Endothelial cell (in vitro differentiated cells): Measurements from ENCODE around the gene UBASH3A. TPM values are rescaled to one million over a fixed set of nuclear protein-coding genes. Genes with fewer than 3 reads are reported as not detected.

Experiments used
- DNase-seq: peaks from one replicate; pipeline ENCODE4 v3.0.0; 2021; ENCODE audit warnings: low spot score
- H3K27ac Mint-ChIP-seq: one replicate; pipeline ENCODE4 v1.8.0; 2021; ENCODE audit warnings: mixed read lengths, inconsistent platforms; ENCODE audit not compliant: unreplicated experiment
- H3K27me3 Mint-ChIP-seq: one replicate; pipeline ENCODE4 v1.8.0; 2021; ENCODE audit warnings: mild to moderate bottlenecking, moderate library complexity, mixed read lengths, inconsistent platforms; ENCODE audit not compliant: unreplicated experiment
- H3K36me3 Mint-ChIP-seq: one replicate; pipeline ENCODE4 v1.8.0; 2021; ENCODE audit warnings: mild to moderate bottlenecking, low read depth, mixed read lengths, inconsistent platforms; ENCODE audit not compliant: unreplicated experiment
- H3K4me1 Mint-ChIP-seq: one replicate; pipeline ENCODE4 v1.8.0; 2021; ENCODE audit warnings: mild to moderate bottlenecking, mixed read lengths, inconsistent platforms; ENCODE audit not compliant: unreplicated experiment
- H3K4me3 Mint-ChIP-seq: one replicate; pipeline ENCODE4 v1.8.0; 2021; ENCODE audit warnings: mild to moderate bottlenecking, mixed read lengths, inconsistent platforms; ENCODE audit not compliant: unreplicated experiment
- H3K9me3 Mint-ChIP-seq: one replicate; pipeline ENCODE4 v1.8.0; 2021; ENCODE audit warnings: mixed read lengths, inconsistent platforms; ENCODE audit not compliant: unreplicated experiment
- total RNA-seq: library from RNA; stranded (reverse); fragmentation: NEBNext Ultra II Directional; extraction: Animal tissue kit (Norgen Biotek cat#: 25700); gene quantifications from one replicate; pipeline ENCODE4 v1.2.1, GENCODE V29; 2021; ENCODE audit not compliant: unreplicated experiment
- TF ChIP-seq, protein P1 (sequence below): fragments of 200-600 bp; sonication (generic); IDR thresholded peaks from one replicate; pipeline ENCODE4 v1.5.0; 2021; ENCODE audit warnings: antibody characterized with exemption; ENCODE audit not compliant: unreplicated experiment

Gene UBASH3A
- total RNA-seq, 1 donor from 2014 or later, result not detected

DNA sequence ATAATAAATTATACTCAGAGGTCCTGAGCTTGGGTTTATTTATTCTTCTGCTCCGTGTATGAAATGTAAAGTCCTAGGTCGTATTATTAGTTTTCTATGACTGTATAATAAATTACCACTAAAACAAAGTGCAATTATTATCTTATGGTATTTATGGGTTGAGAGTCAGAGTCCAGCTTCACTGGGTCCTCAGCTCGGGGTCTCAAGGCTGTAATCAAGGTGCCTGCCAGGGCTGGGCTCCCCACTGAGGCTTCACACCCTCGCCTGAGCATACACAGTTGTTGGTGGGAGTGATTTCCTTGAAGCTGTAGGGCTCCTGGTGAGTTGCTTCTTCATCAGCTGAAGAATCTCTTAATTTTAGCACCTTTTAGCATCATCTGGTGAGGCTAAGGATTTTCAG lies 15.2 kb downstream of the UBASH3A start:
- Mint-ChIP-seq H3K4me3 (no peak overlapping the region), H3K4me1 (peaks cover 2% of the 10 kb centered on the region), H3K9me3 (no peaks in the 10 kb centered on the region), H3K27ac (no peak overlapping the region), H3K36me3 (no peaks in the 10 kb centered on the region), H3K27me3 (peaks cover 3% of the 10 kb centered on the region)
- no peak for DNase-seq
- TF ChIP-seq, protein P1, sequence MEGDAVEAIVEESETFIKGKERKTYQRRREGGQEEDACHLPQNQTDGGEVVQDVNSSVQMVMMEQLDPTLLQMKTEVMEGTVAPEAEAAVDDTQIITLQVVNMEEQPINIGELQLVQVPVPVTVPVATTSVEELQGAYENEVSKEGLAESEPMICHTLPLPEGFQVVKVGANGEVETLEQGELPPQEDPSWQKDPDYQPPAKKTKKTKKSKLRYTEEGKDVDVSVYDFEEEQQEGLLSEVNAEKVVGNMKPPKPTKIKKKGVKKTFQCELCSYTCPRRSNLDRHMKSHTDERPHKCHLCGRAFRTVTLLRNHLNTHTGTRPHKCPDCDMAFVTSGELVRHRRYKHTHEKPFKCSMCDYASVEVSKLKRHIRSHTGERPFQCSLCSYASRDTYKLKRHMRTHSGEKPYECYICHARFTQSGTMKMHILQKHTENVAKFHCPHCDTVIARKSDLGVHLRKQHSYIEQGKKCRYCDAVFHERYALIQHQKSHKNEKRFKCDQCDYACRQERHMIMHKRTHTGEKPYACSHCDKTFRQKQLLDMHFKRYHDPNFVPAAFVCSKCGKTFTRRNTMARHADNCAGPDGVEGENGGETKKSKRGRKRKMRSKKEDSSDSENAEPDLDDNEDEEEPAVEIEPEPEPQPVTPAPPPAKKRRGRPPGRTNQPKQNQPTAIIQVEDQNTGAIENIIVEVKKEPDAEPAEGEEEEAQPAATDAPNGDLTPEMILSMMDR, result no peak

DNA sequence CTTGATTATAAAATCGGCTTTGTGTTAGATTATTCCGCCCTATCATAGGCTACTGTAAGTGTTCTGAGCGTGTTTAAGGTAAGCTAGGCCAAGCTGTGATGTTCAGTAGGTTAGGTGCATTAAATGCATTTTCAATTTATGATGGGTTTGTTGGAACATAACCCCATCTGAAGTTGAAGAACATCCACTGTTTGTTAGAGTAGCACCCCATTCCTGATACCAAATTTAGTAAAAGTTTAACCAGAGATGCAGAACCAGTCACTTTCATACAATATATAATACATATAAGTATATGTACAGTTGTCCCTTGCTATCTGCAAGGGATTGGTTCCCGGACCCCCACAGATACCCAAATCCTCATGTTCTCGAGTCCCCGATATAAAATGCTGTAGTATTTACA lies 16.1 kb downstream of the UBASH3A start:
- H3K4me1 Mint-ChIP-seq, result peaks cover 6% of the 10 kb centered on the region
- H3K36me3 Mint-ChIP-seq, result no peaks in the 10 kb centered on the region
- TF ChIP-seq, protein P1, result no peak
- no peaks in the 10 kb centered on the region for H3K9me3 Mint-ChIP-seq
- no peak overlapping the region for H3K4me3 Mint-ChIP-seq
- DNase-seq, result no peak
- H3K27me3 Mint-ChIP-seq, result peaks cover 2% of the 10 kb centered on the region
- H3K27ac Mint-ChIP-seq, result no peak overlapping the region

DNA sequence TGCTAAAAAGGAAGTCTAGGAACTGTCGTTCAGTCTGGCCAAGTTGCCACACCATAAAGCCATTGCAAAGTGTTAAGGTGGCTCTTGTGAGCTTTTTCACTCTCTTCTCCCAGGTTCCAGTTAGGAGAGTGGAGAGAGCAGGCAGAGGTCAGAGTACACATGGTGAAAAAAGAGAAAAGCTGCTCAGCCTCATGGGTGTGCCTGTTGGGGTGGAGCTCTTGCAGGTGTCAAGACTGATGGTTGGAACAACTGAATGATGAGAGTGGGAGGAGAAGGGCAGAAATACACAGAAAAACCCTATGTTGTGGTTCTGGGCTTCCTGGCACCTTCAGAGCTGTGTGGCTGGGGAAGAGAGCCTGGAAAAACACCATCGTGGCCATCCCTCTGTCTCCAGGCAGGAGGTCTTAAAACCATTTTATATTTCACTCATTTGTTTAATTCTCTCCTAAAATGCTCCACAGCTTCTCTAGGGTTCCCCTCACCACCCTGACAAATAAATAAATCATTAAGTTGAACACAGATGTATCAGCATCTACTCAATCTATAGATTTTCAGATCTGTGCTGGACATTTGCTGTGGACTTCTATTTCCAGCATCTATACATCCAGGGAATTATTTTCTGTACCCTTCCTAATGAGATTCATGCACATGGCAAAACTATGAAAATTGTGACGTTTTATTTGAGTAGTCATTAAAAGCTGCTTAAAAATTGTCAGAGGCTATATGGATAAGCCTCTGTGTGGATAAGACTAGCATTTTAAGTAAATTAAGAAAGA lies 17.5 kb downstream of the UBASH3A start:
- Mint-ChIP-seq H3K9me3 (no peaks in the 10 kb centered on the region), H3K27me3 (peaks cover 2% of the 10 kb centered on the region), H3K27ac (no peak overlapping the region), H3K4me1 (peaks cover 16% of the 10 kb centered on the region), H3K36me3 (no peaks in the 10 kb centered on the region), H3K4me3 (no peak overlapping the region)
- DNase-seq, result no peak
- TF ChIP-seq, protein P1, result no peak

DNA sequence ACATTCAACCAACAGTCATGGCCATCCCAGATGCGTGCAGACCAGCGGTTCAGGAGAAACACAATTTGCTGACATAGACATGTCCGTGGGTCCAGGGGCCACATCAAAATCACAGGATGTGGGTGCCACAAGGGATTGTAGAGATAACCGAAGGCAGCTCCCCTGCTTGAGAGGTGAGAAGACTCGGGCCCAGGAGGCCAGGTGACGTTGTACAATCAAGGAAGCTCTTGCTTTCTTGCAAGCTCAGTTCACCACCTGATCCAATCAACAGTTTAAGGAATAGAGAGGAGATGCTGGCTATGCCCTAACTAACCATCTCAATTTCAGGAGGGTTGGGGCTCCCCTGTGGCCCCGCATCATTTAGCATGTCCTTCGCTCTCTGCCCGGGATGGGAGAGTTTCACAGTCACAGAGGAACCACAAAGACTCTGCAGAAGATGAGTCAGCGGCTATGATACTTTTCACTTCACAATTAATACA lies 19.5 kb downstream of the UBASH3A start:
- TF ChIP-seq, protein P1, result no peak
- peaks cover 16% of the 10 kb centered on the region for H3K4me1 Mint-ChIP-seq
- DNase-seq, result no peak
- no peaks in the 10 kb centered on the region for H3K36me3 Mint-ChIP-seq
- peaks cover 5% of the 10 kb centered on the region for H3K27me3 Mint-ChIP-seq
- no peaks in the 10 kb centered on the region for H3K9me3 Mint-ChIP-seq
- no peak overlapping the region for H3K27ac Mint-ChIP-seq
- no peak overlapping the region for H3K4me3 Mint-ChIP-seq

GRCh38 chr21:42423685-42424084 lies 20.0 kb downstream of the UBASH3A start:
- DNase-seq, result no peak
- Mint-ChIP-seq H3K27ac (no peak overlapping the region), H3K4me1 (peaks cover 16% of the 10 kb centered on the region), H3K27me3 (peaks cover 5% of the 10 kb centered on the region), H3K36me3 (no peaks in the 10 kb centered on the region), H3K4me3 (no peak overlapping the region), H3K9me3 (no peaks in the 10 kb centered on the region)
- TF ChIP-seq, protein P1, result no peak
